Calu3 (cell line): ENCODE results near the gene GRHL1. TPM values are rescaled to one million over a fixed set of nuclear protein-coding genes. Genes with fewer than 3 reads are reported as not detected.

ENCODE experiments used
- BruUV-seq: library from RNA; stranded (reverse); fragments of 400-500 nt; replicated peaks from 2 replicates; lab custom pipeline; 2021; lab: Mats Ljungman, UMichigan
- CTCF ChIA-PET: fragments of 300-600 bp; sonication (Branson Sonifier 250); formaldehyde crosslinking; loops from one replicate; lab custom pipeline; 2022; ENCODE audit warnings: antibody characterized with exemption; lab: Charles Lee
- DNase-seq: peaks from one replicate; pipeline ENCODE4 v3.0.0; 2022
- H3K27ac Mint-ChIP-seq: one replicate; pipeline ENCODE4 v1.8.0; 2022; ENCODE audit warnings: mixed read lengths; ENCODE audit not compliant: unreplicated experiment
- H3K27me3 Mint-ChIP-seq: one replicate; pipeline ENCODE4 v1.8.0; 2022; ENCODE audit warnings: mixed read lengths; ENCODE audit not compliant: unreplicated experiment
- H3K36me3 Mint-ChIP-seq: one replicate; pipeline ENCODE4 v1.8.0; 2022; ENCODE audit warnings: mild to moderate bottlenecking, moderate library complexity, mixed read lengths; ENCODE audit not compliant: insufficient read depth, unreplicated experiment
- H3K4me1 Mint-ChIP-seq: one replicate; pipeline ENCODE4 v1.8.0; 2022; ENCODE audit warnings: mild to moderate bottlenecking, low read depth, mixed read lengths; ENCODE audit not compliant: unreplicated experiment
- H3K4me3 Mint-ChIP-seq: one replicate; pipeline ENCODE4 v1.8.0; 2022; ENCODE audit warnings: mild to moderate bottlenecking, low read depth, moderate library complexity, mixed read lengths; ENCODE audit not compliant: unreplicated experiment
- H3K9me3 Mint-ChIP-seq: one replicate; pipeline ENCODE4 v1.8.0; 2022; ENCODE audit warnings: low read depth, mixed read lengths; ENCODE audit not compliant: unreplicated experiment
- CTCF ChIP-seq: fragments of 200-600 bp; IDR thresholded peaks from one replicate; pipeline ENCODE4 v1.8.0; 2022; ENCODE audit warnings: antibody characterized with exemption; ENCODE audit not compliant: unreplicated experiment
- intact Hi-C: fragments of 100-400 bp; cut with micrococcal nuclease; formaldehyde crosslinking; loops from one replicate; pipeline ENCODE4 v1.10.0; 2022; ENCODE audit not compliant: unreplicated experiment
- total RNA-seq: library from RNA; stranded (reverse); gene quantifications from 2 replicates; pipeline ENCODE4 v1.2.3, GENCODE V29; 2022

The GRHL1 gene
- total RNA-seq, 1 experiment from 2014 or later, result 11.7 TPM

GRCh38 chr2:9945596-9945995 is 5.9 kb upstream of the GRHL1 start:
- no peak overlapping the region for H3K4me3 Mint-ChIP-seq
- peaks cover 43% of the 10 kb centered on the region for H3K27me3 Mint-ChIP-seq
- CTCF ChIA-PET, result no interaction called here
- DNase-seq, result no peak
- no peak for TF ChIP-seq CTCF
- peaks cover 6% of the 10 kb centered on the region for H3K36me3 Mint-ChIP-seq
- no peak overlapping the region for H3K27ac Mint-ChIP-seq
- intact Hi-C loops, result no loop called here
- H3K4me1 Mint-ChIP-seq, result peaks cover 34% of the 10 kb centered on the region
- no peaks in the 10 kb centered on the region for H3K9me3 Mint-ChIP-seq
- no TSS peak for BruUV-seq

GRCh38 chr2:9946076-9946475 is 5.4 kb upstream of the GRHL1 start:
- DNase-seq, result no peak
- no TSS peak for BruUV-seq
- peaks cover 7% of the 10 kb centered on the region for H3K36me3 Mint-ChIP-seq
- H3K9me3 Mint-ChIP-seq, result no peaks in the 10 kb centered on the region
- H3K27me3 Mint-ChIP-seq, result peaks cover 48% of the 10 kb centered on the region
- H3K4me3 Mint-ChIP-seq, result no peak overlapping the region
- CTCF ChIA-PET, result no interaction called here
- peaks cover 29% of the 10 kb centered on the region for H3K4me1 Mint-ChIP-seq
- intact Hi-C loops, result no loop called here
- H3K27ac Mint-ChIP-seq, result no peak overlapping the region
- no peak for TF ChIP-seq CTCF

GRCh38 chr2:9946818-9947217 is 4.7 kb upstream of the GRHL1 start:
- Mint-ChIP-seq H3K36me3 (peaks cover 15% of the 10 kb centered on the region), H3K27me3 (peaks cover 48% of the 10 kb centered on the region), H3K9me3 (no peaks in the 10 kb centered on the region), H3K27ac (no peak overlapping the region), H3K4me3 (no peak overlapping the region), H3K4me1 (peaks cover 22% of the 10 kb centered on the region)
- DNase-seq, result no peak
- CTCF ChIA-PET, result interaction anchor here (0.6 kb wide), 1 partner anchor 259 kb away, joined by 4 read pairs; no protein-coding TSS in a partner anchor
- intact Hi-C loops, result no loop called here
- TF ChIP-seq CTCF, result no peak
- BruUV-seq, result no TSS peak

- Mint-ChIP-seq H3K4me1 (peaks cover 24% of the 10 kb centered on the region), H3K27ac (no peak overlapping the region), H3K27me3 (peaks cover 48% of the 10 kb centered on the region), H3K36me3 (peaks cover 29% of the 10 kb centered on the region), H3K9me3 (no peaks in the 10 kb centered on the region), H3K4me3 (no peak overlapping the region)
- intact Hi-C loops, result no loop called here
- CTCF ChIA-PET, result no interaction called here
- BruUV-seq, result no TSS peak
- TF ChIP-seq CTCF, result no peak
- no peak for DNase-seq
These were observed 2.8 kb upstream of the GRHL1 start for GRCh38 chr2:9948721-9949120.
